ENCODE data around the gene FCHSD2.

GRCh38 chr11:72842653-72843330 lies 299.3 kb downstream of the FCHSD2 start:
- TF ChIP-seq TAF1 (IDR thresholded peaks at IDR 0.05; ENCODE audit: low read depth, low read length), result no peak
- TF ChIP-seq POLR2A (IDR thresholded peaks at IDR 0.05; ENCODE audit: low read depth, low read length), result no peak
- TF ChIP-seq POLR2AphosphoS5 (IDR thresholded peaks at IDR 0.05; ENCODE audit: low read depth, low read length), result no peak
- TF ChIP-seq PAX5 (IDR thresholded peaks at IDR 0.05; ENCODE audit: insufficient read depth, low read length, severe bottlenecking), result no peak
- TF ChIP-seq SPI1 (IDR thresholded peaks at IDR 0.05; ENCODE audit: low read depth, low read length), result no peak
- no peak for TF ChIP-seq POU2F2 (IDR thresholded peaks at IDR 0.05; ENCODE audit: low read depth, low read length)

Measured in GM12891 (cell line).